GM12891 (cell line): Measurements from ENCODE around the gene KRTAP4-9.

Experiments used
- PAX5 ChIP-seq: IDR thresholded peaks from 2 replicates; pipeline ENCODE4 v1.6.1; 2011; ENCODE audit warnings: low read length, moderate library complexity, mild to moderate bottlenecking; ENCODE audit not compliant: insufficient read depth, severe bottlenecking
- POLR2A ChIP-seq: IDR thresholded peaks from 2 replicates; pipeline ENCODE4 v1.6.1; 2011; ENCODE audit warnings: low read depth, low read length, control low read depth
- POLR2AphosphoS5 ChIP-seq: IDR thresholded peaks from 2 replicates; pipeline ENCODE4 v1.6.1; 2011; ENCODE audit warnings: low read depth, low read length, control low read depth
- SPI1 ChIP-seq: IDR thresholded peaks from 2 replicates; pipeline ENCODE4 v1.6.1; 2011; ENCODE audit warnings: low read depth, low read length, control low read depth
- TAF1 ChIP-seq: IDR thresholded peaks from 2 replicates; pipeline ENCODE4 v1.6.1; 2011; ENCODE audit warnings: low read depth, low read length, control low read depth

DNA sequence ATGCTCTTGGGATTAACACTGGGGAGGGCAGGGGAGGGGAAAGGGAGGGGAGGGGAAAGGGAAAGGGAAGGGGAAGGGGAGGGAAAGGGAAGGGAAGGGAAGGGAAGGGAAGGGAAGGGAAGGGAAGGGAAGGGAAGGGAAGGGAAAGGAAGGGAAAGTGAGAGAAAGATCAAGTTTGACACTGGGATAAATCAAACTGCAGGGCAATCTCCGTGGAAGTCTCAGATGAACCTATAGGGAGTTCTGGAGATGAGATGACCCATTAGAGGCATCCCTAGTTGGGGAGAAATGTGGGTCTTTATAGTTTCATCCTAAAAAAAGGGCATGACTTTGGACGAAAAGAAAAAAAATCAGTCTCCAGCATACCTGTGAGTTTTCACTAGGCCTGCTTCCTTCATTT is 16.6 kb downstream of the KRTAP4-9 start:
- TF ChIP-seq POLR2AphosphoS5: no peak
- TF ChIP-seq PAX5: no peak
- no peak for TF ChIP-seq POLR2A
- TF ChIP-seq TAF1: no peak
- no peak for TF ChIP-seq SPI1
